Muscle of back (tissue), 11 donors: ENCODE measurements around the gene XG. TPM values are rescaled to one million over a fixed set of nuclear protein-coding genes. Genes with fewer than 3 reads are reported as not detected.

Experiments used
- DNase-seq, 3 donors: peaks; one replicate each; pipeline versions ENCODE4 v3.0.0 to v3.0.0-alpha.2; 2013
- polyA plus RNA-seq, 10 donors: library from polyadenylated mRNA; unstranded; fragments of 120-200 nt; gene quantifications; one replicate each; pipeline ENCODE4 v1.2.1, GENCODE V29; 2013; ENCODE audit not compliant: insufficient read length in 10 of 10

The XG gene
- polyA plus RNA-seq, 10 donors, result 1.0 to 3.3 (median 1.7) TPM

GRCh38 chrX:2819345-2820135 lies 67.7 kb downstream of the XG start:
- no peak for DNase-seq

DNA sequence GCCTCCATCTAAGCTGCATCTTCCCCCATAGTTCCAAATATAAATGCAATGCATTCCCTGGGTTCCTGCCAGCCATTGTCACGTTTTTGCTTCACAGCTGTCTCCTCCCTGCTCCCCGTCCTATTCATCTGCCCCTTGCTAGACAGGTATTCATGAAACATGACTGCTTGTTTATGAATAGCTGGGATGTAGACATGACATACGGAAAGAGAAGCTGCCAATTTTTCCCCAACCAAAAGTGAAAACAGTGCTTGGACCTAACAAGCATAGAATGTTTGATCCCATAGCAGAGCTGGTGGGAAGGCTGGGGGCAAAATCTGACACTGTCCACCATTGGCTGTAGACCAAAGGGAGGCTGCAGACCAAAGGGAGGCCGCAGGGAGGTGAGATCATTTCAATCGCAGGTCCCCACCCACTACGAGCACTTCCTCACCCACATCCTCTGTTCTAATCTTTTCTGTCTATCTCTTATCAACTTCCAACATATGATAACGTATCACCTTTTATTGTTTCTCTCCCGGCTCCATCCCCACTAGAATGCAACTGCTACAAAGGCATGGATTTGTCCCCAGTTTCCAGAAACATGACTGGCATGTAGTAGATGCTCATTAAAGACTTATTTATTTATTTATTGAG lies 68.4 kb downstream of the XG start:
- DNase-seq, result no peak

- DNase-seq, result no peak
These were observed 72.1 kb downstream of the XG start for GRCh38 chrX:2823795-2824386.

DNA sequence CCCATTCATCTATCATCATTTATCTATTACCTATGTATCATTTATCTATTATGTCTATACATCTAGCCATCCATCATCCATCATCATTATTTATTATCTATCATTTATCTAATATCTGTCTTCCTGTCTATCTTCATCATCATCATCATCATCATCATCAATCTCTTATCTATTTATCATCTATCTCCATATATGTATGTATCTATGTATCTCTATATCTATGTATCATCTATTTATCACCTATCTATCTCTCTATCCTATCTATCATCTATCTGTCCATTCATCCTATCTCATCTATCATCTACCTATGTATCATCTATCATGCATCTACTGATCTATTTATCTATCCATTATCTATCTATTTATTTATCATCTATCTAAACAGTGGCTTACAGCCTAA lies 73.0 kb downstream of the XG start:
- no peak for DNase-seq

DNA sequence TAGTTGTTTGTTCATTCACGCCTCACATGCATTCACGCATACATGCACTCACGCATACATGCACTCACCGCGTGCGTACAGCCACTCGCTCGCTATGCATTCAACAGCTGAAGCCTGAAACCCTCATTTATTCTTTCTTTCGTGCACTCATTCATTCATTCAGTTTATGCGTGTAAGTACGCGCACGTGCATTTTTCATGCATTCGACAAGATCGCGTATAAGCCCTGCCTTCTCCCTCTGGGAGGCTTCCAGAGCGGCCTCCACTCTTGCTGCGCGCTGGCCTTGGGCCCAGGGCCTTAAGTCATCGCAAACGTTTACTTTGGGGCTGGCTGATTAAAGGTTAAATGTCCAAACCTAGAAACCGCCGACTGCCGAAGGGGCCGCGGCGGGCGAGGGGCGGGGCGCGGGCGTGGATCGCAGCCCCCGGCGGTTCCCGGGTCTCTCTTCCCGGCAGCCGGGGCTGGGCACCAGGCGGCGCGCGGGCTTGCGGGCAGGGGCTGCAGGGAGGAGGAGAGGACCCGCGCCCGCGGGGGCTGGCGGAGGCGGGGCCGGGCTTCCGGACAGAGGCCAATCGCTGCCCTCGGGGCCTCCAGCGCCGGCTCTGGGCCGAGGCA lies 76.6 kb downstream of the XG start, which contains the start of gene GYG2:
Gene GYG2 (plus strand): TSS at position 587 of the 615 bp plus-strand sequence. CDS start 1,259 bp downstream, outside the sequence.
- DNase-seq, result peak in 2 of 3 donors; percentile 37 to 56

DNA sequence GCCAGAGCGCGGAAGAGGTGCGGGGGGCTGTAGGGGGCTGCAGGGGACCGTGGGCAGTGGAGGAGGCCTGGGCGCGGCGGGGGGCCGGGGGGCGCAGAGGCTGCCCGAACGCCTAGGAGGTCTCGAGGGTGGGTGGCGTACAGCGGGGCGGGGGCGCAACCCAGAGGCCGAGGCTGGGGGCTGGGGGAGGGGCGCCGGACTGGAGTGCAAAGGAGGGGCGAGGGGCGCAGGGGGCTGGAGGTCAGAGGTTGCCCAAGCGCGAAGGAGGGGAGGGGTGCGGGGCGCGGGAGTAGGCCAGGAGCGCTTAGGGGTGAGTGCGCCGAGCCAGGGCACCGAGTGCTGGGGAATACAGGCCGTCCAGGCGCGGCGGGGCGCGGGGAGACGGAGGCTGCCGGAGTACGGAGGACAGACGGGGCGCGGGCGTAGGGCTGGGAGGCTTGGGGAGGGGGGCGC lies 77.1 kb downstream of the XG start:
- no peak for DNase-seq

- no peak for DNase-seq
These were observed 77.8 kb downstream of the XG start for GRCh38 chrX:2829469-2830246.

- no peak for DNase-seq
These were observed 79.8 kb downstream of the XG start for GRCh38 chrX:2831471-2832228.

- no peak for DNase-seq
These were observed 86.1 kb downstream of the XG start for GRCh38 chrX:2837961-2838360.

- DNase-seq, result no peak
These were observed 89.1 kb downstream of the XG start for GRCh38 chrX:2840961-2841360.

DNA sequence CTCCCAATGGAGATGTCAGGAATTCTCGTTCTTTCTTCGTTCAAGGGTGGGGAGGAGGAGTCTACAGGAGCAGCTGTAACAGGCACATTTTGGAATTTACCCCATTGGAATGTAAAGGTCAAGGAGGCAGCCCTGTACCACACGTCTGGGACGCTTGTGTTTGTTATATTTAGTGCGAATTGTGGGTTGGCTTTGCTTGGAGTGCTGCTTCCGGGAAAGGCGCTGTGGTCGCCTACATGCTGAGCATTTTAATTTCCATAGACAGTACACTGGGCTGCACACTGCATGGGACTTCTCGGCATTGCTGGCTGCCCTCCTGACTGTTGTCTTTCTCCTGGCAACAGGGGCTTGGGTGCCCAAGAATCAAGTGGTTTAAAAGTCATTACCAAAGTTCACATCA lies 89.7 kb downstream of the XG start:
- no peak for DNase-seq

- DNase-seq, result no peak
These were observed 95.2 kb downstream of the XG start for GRCh38 chrX:2846992-2847391.

DNA sequence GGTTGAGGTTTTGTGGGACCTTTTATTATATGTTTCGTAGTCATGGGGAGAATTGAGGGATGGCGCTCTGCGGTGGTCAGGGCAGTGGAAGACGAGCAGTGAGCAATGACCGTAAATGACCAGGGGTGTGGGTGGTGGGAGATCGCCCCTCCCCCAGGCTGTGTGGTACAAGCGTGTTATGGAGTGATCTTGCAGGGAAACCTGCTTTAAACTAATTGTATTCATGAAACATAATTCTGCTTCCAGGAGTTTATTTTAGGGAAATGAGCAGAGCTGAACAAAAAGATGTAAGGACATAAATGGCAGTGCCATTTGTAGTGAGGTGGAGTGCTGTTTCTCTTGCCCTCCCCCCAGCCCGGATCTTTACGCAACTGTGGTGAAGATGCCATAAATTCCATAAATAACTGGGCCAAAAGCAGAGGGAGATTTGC lies 97.0 kb downstream of the XG start:
- DNase-seq, result peak in 1 of 3 donors; percentile 36

DNA sequence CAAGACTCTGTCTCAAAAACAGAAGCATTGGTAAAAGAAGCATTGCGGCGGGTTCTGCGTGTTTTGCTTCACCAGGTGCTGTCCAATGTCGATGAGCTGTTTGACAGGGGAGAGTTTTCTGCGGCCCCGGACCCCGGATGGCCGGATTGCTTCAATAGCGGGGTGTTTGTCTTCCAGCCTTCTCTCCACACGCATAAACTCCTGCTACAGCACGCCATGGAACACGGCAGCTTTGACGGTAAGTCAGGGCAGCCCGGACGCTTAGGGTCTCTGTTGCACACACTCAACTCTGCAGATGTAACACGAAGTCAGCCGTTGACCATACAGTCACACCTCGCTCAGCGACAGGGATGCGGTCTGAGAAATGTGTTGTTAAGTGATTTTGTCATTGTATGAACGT lies 103.1 kb downstream of the XG start:
- DNase-seq, result no peak

DNA sequence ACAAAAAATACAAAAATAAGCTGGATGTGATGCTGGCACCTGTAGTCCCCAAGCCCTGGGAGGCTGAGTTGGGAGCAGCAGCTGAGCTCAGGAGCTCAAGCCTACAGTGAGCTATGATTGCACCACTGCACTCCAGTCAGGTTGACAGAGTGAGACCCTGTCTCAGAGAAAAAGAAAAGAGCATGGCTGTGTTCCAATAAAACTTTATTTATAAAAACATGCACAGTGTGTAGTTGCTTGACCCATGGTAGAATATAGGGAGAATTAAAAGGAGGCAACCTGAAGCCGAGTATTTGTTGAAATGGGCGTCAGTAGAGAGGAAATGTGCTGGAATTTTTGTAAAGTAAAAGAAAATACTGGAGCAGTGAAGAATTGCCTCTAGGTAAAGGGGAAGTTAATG lies 103.9 kb downstream of the XG start:
- no peak for DNase-seq

DNA sequence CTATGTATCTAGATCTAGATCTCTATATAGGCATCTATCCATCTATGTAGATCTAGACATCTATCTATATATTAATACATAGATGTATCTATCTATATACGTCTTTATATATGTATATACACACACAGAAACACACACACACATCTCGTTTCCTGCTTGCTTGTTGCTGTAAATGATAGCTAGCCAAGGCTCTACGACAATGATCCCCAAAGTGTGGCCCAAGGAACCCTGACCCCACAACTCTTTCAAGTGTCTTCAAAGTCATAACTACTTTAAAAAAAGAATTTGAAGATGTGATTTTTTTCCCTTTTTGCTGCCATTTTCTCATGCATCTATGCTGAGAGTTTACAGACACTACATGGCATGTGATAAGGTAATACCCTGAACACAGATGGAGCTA lies 105.7 kb downstream of the XG start:
- DNase-seq, result no peak

DNA sequence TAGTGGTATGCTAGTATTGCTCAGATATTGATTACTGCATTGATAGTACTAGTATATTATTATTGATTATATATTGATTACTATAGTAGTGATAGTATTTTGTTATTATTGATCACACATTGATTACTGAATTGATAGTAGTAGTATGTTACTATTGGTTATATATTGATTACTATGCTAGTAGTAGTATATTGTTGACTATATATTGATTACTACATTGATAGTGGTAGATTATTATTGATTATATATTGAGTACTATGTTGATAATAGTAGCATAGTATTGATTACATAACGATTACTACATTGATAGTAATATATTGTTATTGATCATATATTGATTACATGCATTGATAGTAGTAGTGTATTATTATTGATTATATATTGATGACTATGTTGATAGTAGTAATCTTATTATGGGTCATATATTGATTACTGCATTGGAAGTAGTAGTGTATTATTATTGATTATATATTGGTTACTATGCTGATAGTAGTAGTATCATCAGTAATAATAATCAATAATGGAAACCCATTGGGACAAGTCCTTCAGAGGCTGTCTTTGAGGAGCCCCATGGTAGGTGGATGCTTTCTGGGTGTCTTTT lies 107.5 kb downstream of the XG start:
- DNase-seq, result no peak

DNA sequence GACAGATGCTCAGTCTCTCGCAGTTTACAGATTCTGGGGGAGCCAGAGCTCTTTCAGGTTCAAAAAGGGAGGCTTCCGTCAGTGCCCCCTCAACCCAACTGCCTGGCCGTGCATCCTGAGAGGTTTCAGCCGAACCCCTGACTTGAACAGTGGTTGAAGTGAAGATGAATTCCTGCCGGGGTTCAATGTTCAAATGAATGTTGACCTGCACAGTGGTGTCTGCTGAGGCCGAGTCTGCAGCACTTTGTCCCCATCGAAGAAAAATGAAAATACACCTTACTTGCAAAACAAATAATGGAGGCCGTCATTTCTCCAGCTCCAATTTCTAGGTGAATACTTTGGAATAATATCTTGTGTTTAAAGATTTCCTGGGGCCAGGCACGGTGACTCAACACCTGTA lies 110.6 kb downstream of the XG start:
- no peak for DNase-seq

DNA sequence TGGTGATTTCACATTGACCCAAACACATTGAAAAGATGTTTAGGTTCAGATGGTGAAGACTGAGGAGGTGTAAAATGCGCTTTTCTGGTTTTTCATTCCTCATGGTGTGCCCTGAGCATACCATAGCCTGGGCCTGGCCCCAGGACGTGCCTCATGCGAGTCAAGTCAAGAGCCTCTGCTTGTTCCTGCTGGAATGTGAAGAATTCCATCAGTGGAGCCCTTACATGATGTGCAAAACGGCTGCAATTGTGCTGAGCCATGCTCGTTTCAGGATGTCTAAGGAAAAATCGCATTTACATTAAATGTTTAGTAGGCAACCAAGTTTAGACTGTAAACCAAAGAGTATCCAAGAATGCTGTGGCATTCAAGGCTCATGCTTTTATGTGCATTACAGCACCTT lies 111.8 kb downstream of the XG start:
- peak in 1 of 3 donors; percentile 0 for DNase-seq
